Stimulated activated CD4-positive, alpha-beta T cell treated with anti-CD3 and anti-CD28 coated beads, TNF-alpha, amount 100 ng/mL, for 48 hours (primary cell): ENCODE measurements around the gene GMDS.

Source experiments
- DNase-seq, 3 donors: peaks; one replicate each; pipeline ENCODE4 v3.0.0-alpha.2; 2020; ENCODE audit warnings: low read depth in 3 of 3

GMDS gene

DNA sequence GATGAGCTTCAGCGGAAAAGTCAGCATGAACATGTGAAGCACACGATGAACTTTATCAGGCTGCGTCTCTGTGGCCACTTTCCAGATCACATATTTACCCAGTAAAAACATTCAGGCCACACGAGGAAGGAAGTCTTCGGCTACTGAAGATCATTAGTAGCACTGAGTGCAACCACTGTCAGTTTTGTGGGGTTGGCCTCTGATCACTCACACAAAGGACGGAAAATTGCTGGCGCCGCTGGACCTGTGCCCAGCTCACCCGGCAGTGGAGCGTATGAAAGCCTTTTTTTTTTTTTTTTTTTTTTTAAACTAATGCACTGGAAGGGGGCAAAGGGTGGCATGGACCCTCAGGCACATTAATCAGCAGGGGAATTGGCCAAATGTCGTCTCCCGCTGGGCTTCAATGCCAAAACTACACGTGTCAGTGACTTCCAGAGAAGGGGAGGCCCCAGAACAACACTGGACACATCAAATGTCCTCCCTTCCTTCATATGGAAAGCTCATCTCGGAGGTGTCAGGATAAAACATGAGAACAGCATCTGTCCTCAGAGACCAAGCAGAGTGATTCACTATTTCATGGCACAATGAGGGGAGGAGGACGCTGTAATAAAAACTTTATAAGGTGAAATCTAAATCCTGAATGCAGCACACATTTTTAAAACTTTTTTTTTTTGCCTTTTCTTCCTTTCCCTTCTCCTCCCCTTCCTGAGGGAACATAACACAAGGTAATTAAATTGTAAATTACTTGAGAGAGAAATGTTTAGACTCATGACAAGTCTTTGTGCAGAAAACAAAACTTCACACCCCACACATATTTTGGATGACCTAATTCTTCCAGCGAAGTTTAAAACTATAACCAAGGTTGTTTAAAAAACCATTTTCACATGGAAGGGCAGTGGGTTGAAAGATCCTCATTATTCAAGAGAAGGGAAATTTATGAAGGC is 412.3 kb downstream of the GMDS start:
- DNase-seq: no peak

GRCh38 chr6:1832358-1832757 is 413.0 kb downstream of the GMDS start:
- no peak for DNase-seq

GRCh38 chr6:1827984-1828793 is 417.2 kb downstream of the GMDS start:
- DNase-seq: no peak

- no peak for DNase-seq
Observed at GRCh38 chr6:1825926-1826325, 419.5 kb downstream of the GMDS start.

DNA sequence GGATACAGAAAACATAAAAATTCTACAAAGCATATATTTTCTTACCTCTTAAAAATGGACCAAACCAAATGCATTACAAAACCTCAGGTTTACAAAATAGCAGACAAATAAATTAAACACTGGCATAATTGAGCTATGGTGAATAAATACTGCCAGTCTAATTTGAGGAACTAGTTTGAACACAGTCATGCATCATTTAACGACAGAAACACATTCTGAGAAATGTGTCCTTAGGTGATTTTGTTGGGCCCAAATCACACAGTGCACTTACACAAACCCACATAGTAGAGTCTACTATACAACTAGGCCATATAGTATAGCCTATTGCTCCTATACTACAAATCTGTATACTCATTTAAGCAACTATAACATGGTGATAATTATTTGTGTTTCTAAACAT is 420.1 kb downstream of the GMDS start:
- DNase-seq: no peak

GRCh38 chr6:1821513-1822183 is 423.8 kb downstream of the GMDS start:
- DNase-seq: no peak

DNA sequence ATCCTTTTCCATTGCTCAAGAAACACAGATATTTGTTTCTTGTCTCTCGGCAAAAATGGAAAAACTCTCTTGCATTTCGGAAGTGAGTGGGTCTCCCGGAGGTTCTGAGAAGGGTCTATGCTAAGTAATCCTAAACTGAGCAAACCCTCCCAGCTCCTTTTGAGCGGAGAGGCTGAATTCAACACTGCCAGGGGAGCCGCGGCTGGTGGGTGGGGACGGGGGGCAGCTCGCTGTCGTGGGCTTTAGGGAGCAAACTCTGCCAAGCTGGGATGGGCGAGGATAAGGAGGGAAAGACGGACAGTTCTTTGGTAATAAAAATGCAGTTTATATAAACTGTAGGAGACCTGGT is 424.3 kb downstream of the GMDS start:
- DNase-seq: no peak

GRCh38 chr6:1820714-1821113 is 424.7 kb downstream of the GMDS start:
- no peak for DNase-seq

- DNase-seq: no peak
Observed at GRCh38 chr6:1820165-1820564, 425.2 kb downstream of the GMDS start.

- no peak for DNase-seq
Observed at GRCh38 chr6:1819007-1819406, 426.4 kb downstream of the GMDS start.

DNA sequence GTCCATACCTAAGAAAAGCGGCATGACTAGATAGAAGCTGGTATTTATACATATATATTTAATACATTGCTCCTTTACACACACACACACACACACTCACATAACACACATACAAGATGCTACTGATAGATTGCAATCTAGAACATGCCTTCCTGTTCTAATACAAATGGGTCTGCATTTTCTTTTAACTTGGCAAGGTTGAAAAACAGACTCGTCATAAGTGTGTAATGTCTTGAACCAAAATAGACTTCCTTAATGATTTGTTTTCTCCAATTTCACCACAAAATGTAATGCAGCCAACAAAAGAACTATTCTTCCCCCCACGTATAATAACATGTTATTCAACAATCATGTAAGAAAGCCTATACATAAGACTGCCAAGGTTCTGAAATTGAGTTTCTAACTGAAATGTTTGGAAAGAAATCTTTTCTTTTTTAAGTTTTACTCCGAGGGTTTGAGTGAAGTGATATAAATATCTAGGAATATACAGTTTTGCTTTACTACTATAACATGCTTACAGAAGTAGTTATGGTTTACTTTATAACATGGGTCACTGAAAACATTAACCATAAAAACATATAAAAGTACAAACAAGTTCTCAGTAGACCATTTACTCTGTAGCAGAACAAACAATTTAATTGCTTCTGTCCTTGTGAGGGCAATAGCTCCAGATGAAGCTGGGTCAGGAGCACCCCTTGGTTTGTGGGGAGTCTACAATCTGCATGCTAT is 428.2 kb downstream of the GMDS start:
- DNase-seq: no peak

- no peak for DNase-seq
Observed at GRCh38 chr6:1815827-1816452, 429.5 kb downstream of the GMDS start.

DNA sequence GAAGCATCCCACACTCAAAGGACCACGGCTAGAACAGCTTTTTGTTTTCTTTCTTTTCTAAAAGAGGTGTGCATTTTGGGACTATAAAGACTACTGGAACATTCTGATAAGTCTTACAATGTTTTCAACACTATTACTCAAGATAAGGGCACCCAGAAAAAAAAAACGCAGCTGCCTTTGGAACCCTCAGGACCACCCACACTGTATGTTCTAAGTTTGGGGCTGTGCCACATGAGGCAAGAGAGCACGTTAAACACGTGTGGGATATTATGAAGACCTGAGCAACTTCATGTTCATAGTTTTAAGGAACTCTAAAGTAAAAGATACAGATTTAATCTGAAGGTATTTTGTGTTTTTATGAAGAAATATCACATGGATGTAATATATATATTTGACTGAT is 431.1 kb downstream of the GMDS start:
- DNase-seq: no peak

DNA sequence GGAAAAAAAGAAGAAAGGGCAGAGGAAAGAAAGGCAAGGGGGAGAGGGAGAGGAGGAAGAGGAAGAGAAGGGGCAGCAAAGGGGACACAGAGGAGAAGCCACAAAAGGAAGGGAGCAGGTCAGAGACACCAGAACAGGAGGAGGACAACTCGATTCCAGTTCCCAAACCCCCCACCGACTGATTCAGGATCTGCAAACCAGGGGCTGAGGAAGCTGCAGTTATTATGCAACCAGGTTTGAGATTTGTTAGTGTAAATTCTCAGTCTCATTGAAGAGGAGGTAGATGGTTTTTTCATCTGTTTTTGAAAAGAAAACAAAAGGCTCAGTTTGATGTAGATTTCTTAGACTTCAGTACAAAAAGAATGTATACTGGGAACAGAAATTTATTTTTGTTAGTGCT is 432.9 kb downstream of the GMDS start:
- DNase-seq: no peak

- no peak for DNase-seq
Observed at GRCh38 chr6:1812034-1812433, 433.4 kb downstream of the GMDS start.

- DNase-seq: no peak
Observed at GRCh38 chr6:1810880-1811279, 434.5 kb downstream of the GMDS start.

- no peak for DNase-seq
Observed at GRCh38 chr6:1809291-1809988, 436.0 kb downstream of the GMDS start.

DNA sequence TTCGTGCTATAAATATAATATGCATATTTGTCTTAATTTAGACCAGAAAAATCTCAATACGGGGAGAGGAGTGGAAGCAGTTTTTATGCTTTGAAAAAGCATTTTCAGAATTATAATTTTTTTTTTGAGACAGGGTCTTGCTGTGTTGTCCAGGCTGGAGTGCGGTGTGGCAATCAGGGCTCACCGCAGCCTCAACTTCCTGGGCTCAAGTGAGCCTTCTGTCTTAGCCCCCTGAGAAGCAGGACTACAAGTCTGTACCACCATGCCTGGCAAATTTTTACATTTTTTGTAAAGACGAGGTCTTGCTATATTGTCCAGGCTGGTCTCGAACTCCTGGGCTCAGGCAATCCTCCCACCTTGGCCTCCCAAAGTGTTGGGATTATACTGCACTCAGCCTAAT is 438.5 kb downstream of the GMDS start:
- DNase-seq: no peak

- no peak for DNase-seq
Observed at GRCh38 chr6:1802491-1803395, 442.7 kb downstream of the GMDS start.

DNA sequence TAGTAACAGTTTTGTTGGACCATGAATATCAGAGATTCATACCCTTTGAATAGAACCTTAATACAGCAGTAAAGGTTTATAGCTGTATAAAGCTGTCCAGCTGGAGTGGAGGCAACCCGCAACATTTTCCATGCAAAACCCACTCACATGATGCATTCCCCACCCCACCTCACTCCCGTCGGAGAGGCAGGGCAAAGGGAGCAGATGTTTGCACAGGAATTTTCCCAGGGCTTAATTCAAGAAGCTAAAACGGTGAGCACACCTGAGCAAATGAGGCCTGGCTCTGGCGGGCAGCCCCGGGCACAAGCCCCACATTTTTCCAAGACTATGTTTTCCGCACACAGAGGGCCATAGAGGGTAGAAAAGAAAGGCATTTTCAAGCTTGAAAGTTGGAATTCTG is 444.0 kb downstream of the GMDS start:
- no peak for DNase-seq
